Measurements from ENCODE around the gene OR2K2.

GRCh38 chr9:111305914-111306313 is 24.1 kb downstream of the OR2K2 start:
- no peak for TF ChIP-seq CTCF (IDR thresholded peaks at IDR 0.05)
- TF ChIP-seq POLR2A (IDR thresholded peaks at IDR 0.05) = no peak
- no peak for TF ChIP-seq POLR2AphosphoS5 (IDR thresholded peaks at IDR 0.05; ENCODE audit: insufficient read depth in 1 of 2, low read depth in 1 of 2)
